NT2/D1 (cell line): ENCODE results near the gene RRAGC.

Experiments
- SUZ12 ChIP-seq: IDR thresholded peaks from 2 replicates; pipeline ENCODE4 v1.6.1; 2011; ENCODE audit not compliant: insufficient read length, insufficient read depth; ENCODE audit errors: extremely low read depth
- ZNF274 ChIP-seq: IDR thresholded peaks from 2 replicates; pipeline ENCODE4 v1.6.1; 2011; ENCODE audit warnings: mild to moderate bottlenecking, low read depth, low read length

DNA sequence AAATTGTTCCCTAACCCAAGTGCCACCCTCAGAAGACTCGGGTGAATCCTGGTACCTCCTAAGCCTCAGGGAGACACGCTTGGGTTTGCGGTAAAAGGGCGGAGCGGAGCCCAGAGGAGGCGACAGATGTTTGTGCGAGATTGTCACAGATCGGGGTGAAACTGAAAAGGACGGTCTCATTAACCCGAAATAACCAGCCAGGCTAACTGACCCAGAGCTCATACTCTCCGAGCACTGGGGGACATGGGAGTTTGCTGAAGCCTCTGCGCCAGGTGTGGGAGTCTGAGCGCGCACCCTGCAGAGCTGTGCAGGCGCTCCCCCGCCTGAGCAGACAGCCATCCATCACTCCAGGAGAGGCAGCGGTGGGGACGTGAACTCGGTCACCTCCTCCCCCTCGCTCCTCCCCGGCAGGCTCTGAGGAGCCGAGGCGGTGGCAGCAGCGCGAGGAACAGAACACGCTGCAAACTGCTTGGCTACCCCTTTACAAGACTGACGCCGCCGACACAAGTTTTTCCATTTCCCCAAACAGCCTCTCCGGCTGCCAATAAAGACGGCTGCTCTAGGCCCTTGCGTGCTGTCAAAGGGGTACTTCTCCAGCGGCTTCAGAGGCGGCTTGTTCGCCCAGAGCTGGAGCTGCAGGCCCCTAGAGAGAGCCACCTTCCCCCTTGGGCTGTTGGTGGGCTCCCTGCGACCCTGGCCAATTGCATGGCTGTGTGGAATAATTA, 43.5 kb downstream of the RRAGC start:
- no peak for TF ChIP-seq SUZ12
- TF ChIP-seq ZNF274 = no peak
